8988T (cell line): ENCODE data around the gene TCP11L2.
"Not testable (repeated sequence)": the region's sequence is repeated elsewhere in the genome, so short reads cannot be mapped to it uniquely, and the experiment has no call there.

Experiments
- DNase-seq: peaks from one replicate; pipeline ENCODE4 v3.0.0; 2011

TCP11L2 gene

GRCh38 chr12:106284358-106285105 is 18.0 kb upstream of the TCP11L2 start:
- DNase-seq, result no peak

- no peak for DNase-seq
Observed at GRCh38 chr12:106285982-106286381, 16.6 kb upstream of the TCP11L2 start.

- not testable (repeated sequence) for DNase-seq
Observed at GRCh38 chr12:106286576-106287162, 15.9 kb upstream of the TCP11L2 start.

GRCh38 chr12:106287364-106287763 is 15.2 kb upstream of the TCP11L2 start:
- no peak for DNase-seq

GRCh38 chr12:106288101-106288493 is 14.4 kb upstream of the TCP11L2 start:
- DNase-seq, result no peak

GRCh38 chr12:106288494-106289195 is 13.9 kb upstream of the TCP11L2 start:
- no peak for DNase-seq

- DNase-seq, result no peak
Observed at GRCh38 chr12:106289196-106289681, 13.3 kb upstream of the TCP11L2 start.

- DNase-seq, result no peak
Observed at GRCh38 chr12:106290666-106291065, 11.9 kb upstream of the TCP11L2 start.

- no peak for DNase-seq
Observed at GRCh38 chr12:106291342-106291741, 11.2 kb upstream of the TCP11L2 start.

GRCh38 chr12:106292339-106292738 is 10.2 kb upstream of the TCP11L2 start:
- DNase-seq, result no peak

GRCh38 chr12:106296179-106296877 is 6.2 kb upstream of the TCP11L2 start:
- no peak for DNase-seq

GRCh38 chr12:106297075-106297474 is 5.5 kb upstream of the TCP11L2 start:
- no peak for DNase-seq

- no peak for DNase-seq
Observed at GRCh38 chr12:106297681-106298080, 4.9 kb upstream of the TCP11L2 start.

GRCh38 chr12:106299202-106299774 is 3.2 kb upstream of the TCP11L2 start:
- DNase-seq, result no peak

GRCh38 chr12:106300761-106301160 is 1.8 kb upstream of the TCP11L2 start:
- no peak for DNase-seq

- DNase-seq, result no peak
Observed at GRCh38 chr12:106301241-106301610, 1.3 kb upstream of the TCP11L2 start.

- DNase-seq, result peak; percentile 24
Observed at GRCh38 chr12:106301611-106302321, 767 bp upstream of the TCP11L2 start.

- DNase-seq, result peak; percentile 17
Observed at GRCh38 chr12:106303202-106303820, 778 bp downstream of the TCP11L2 start.

- no peak for DNase-seq
Observed at GRCh38 chr12:106304001-106304421, 1.5 kb downstream of the TCP11L2 start.

- no peak for DNase-seq
Observed at GRCh38 chr12:106304797-106305196, 2.3 kb downstream of the TCP11L2 start.

- DNase-seq, result no peak
Observed at GRCh38 chr12:106305376-106305775, 2.8 kb downstream of the TCP11L2 start.

GRCh38 chr12:106307181-106307580 is 4.6 kb downstream of the TCP11L2 start:
- no peak for DNase-seq
